H1 (cell line): ENCODE results near the gene EMP3. TPM values are rescaled to one million over a fixed set of nuclear protein-coding genes. Genes with fewer than 3 reads are reported as not detected.

ENCODE experiments used
- CTCF ChIA-PET: fragments of 300-600 bp; sonication (Branson Sonifier 250); formaldehyde crosslinking; loops from one replicate; lab custom pipeline; 2021; ENCODE audit not compliant: partially characterized antibody; lab: Charles Lee
- POLR2A ChIA-PET: fragments of 300-600 bp; sonication (Branson Sonifier 250); formaldehyde crosslinking; loops from one replicate; lab custom pipeline; 2021; ENCODE audit warnings: inconsistent platforms; ENCODE audit not compliant: partially characterized antibody; lab: Charles Lee
- DNase-seq, 2 experiments: peaks; one replicate each; pipeline versions ENCODE4 v3.0.0 to v3.0.0-alpha.2; 2010 to 2022; ENCODE audit warnings: low spot score in 2 of 2, low read depth in 1 of 2, mixed read lengths in 1 of 2
- FAIRE-seq: peaks from 2 replicates; lab custom pipeline; 2011; peaks lifted over from hg19 to GRCh38; lab: Jason Lieb, UNC
- H2AFZ ChIP-seq: 2 replicates; pipeline ENCODE4 v1.8.1; 2012; ENCODE audit warnings: low read length, inconsistent platforms
- H2AK5ac ChIP-seq: 2 replicates; pipeline ENCODE4 v1.6.1; 2013; ENCODE audit warnings: low read depth, low read length
- H2BK120ac ChIP-seq: replicated peaks from 2 replicates; pipeline ENCODE3; 2013; ENCODE audit warnings: low read depth, low read length, inconsistent platforms
- H2BK12ac ChIP-seq: 2 replicates; pipeline ENCODE4 v1.6.1; 2013; ENCODE audit warnings: low read depth, low read length
- H2BK15ac ChIP-seq: 2 replicates; pipeline ENCODE4 v1.6.1; 2013; ENCODE audit warnings: low read length
- H2BK20ac ChIP-seq: 2 replicates; pipeline ENCODE4 v1.6.1; 2013; ENCODE audit warnings: low read length
- H2BK5ac ChIP-seq: 2 replicates; pipeline ENCODE4 v1.6.1; 2013; ENCODE audit warnings: low read depth, low read length
- H3K14ac ChIP-seq: 2 replicates; pipeline ENCODE4 v1.6.1; 2013; ENCODE audit warnings: inconsistent platforms; ENCODE audit not compliant: insufficient read length
- H3K18ac ChIP-seq: 2 replicates; pipeline ENCODE4 v1.6.1; 2013; ENCODE audit warnings: low read length; ENCODE audit errors: extremely low read depth
- H3K23ac ChIP-seq: 2 replicates; pipeline ENCODE4 v1.6.1; 2013; ENCODE audit warnings: inconsistent platforms; ENCODE audit not compliant: insufficient read length
- H3K23me2 ChIP-seq: 2 replicates; pipeline ENCODE4 v1.6.1; 2013; ENCODE audit warnings: low read depth, low read length
- H3K27ac ChIP-seq: 2 replicates; pipeline ENCODE4 v1.6.1; 2011; ENCODE audit warnings: low read depth, low read length, inconsistent platforms
- H3K27me3 ChIP-seq, 4 experiments: replicated peaks in 1 of 4; 1 replicate in 1 of 4; 2 replicates in 3 of 4; pipeline versions ENCODE4 v1.6.1 to v1.8.1; 2011 to 2013; ENCODE audit warnings: low read length in 3 of 4, mild to moderate bottlenecking in 3 of 4, inconsistent platforms in 2 of 4, mixed read lengths in 2 of 4, moderate library complexity in 1 of 4; ENCODE audit not compliant: control insufficient read depth in 3 of 4, insufficient read depth in 3 of 4; ENCODE audit errors: extremely low read depth in 1 of 4
- H3K36me3 ChIP-seq, 4 experiments: 2 replicates each; pipeline versions ENCODE4 v1.6.1 to v1.8.1; 2011 to 2013; ENCODE audit warnings: mild to moderate bottlenecking in 4 of 4, low read length in 3 of 4, moderate library complexity in 2 of 4, control low read depth in 1 of 4, inconsistent platforms in 1 of 4; ENCODE audit not compliant: insufficient read depth in 4 of 4, control insufficient read depth in 2 of 4
- H3K4ac ChIP-seq: replicated peaks from 2 replicates; pipeline ENCODE3; 2013; ENCODE audit warnings: low read length, low read depth, mixed read lengths, inconsistent platforms; ENCODE audit not compliant: insufficient read length
- H3K4me1 ChIP-seq, 4 experiments: replicated peaks in 1 of 4; 1 replicate in 1 of 4; 2 replicates in 3 of 4; pipeline versions ENCODE4 v1.6.1 to v1.8.1; 2011 to 2013; ENCODE audit warnings: low read length in 3 of 4, inconsistent platforms in 2 of 4, mixed read lengths in 1 of 4; ENCODE audit not compliant: insufficient read depth in 4 of 4, control insufficient read depth in 3 of 4
- H3K4me2 ChIP-seq, 2 experiments: 2 replicates each; pipeline versions ENCODE4 v1.6.1 to v1.8.1; 2011 to 2013; ENCODE audit warnings: low read depth in 2 of 2, low read length in 2 of 2, control low read depth in 1 of 2, inconsistent platforms in 1 of 2, mild to moderate bottlenecking in 1 of 2; ENCODE audit not compliant: insufficient read depth in 1 of 2
- H3K4me3 ChIP-seq, 4 experiments: fragments of 200-600, 300-600 bp in 1 of 4; sonication (generic), shearing (Covaris generic), sonication (Bioruptor Twin) in 1 of 4; 2 replicates each; pipeline versions ENCODE4 v1.5.1 to v1.8.1; 2011 to 2016; ENCODE audit warnings: low read length in 4 of 4, low read depth in 3 of 4, control low read depth in 2 of 4, inconsistent platforms in 2 of 4, mild to moderate bottlenecking in 2 of 4, mixed read lengths in 1 of 4, moderate library complexity in 1 of 4; ENCODE audit not compliant: insufficient read depth in 2 of 4; ENCODE audit errors: extremely low read depth in 1 of 4
- H3K56ac ChIP-seq: replicated peaks from 2 replicates; pipeline ENCODE3; 2013; ENCODE audit warnings: low read depth, mild to moderate bottlenecking, mixed read lengths, low read length, inconsistent platforms; ENCODE audit not compliant: insufficient read length
- H3K79me1 ChIP-seq: 2 replicates; pipeline ENCODE4 v1.6.1; 2013; ENCODE audit warnings: low read depth, low read length, control low read depth
- H3K79me2 ChIP-seq, 2 experiments: 2 replicates each; pipeline versions ENCODE4 v1.6.1 to v1.8.1; 2012 to 2013; ENCODE audit warnings: low read length in 2 of 2, mild to moderate bottlenecking in 2 of 2, inconsistent platforms in 1 of 2; ENCODE audit not compliant: insufficient read depth in 2 of 2, control insufficient read depth in 1 of 2
- H3K9ac ChIP-seq, 4 experiments: replicated peaks in 1 of 4; 1 replicate in 1 of 4; 2 replicates in 3 of 4; pipeline versions ENCODE4 v1.6.1 to v1.8.1; 2011 to 2013; ENCODE audit warnings: low read depth in 3 of 4, low read length in 3 of 4, control low read depth in 2 of 4, mild to moderate bottlenecking in 2 of 4, moderate library complexity in 2 of 4, inconsistent platforms in 1 of 4; ENCODE audit errors: extremely low read depth in 1 of 4
- H3K9me3 ChIP-seq, 2 experiments: 2 replicates each; pipeline versions ENCODE4 v1.6.1 to v1.8.1; 2012 to 2013; ENCODE audit warnings: mild to moderate bottlenecking in 2 of 2, moderate library complexity in 2 of 2, control low read depth in 1 of 2, inconsistent platforms in 1 of 2, low read depth in 1 of 2, low read length in 1 of 2, mixed read lengths in 1 of 2; ENCODE audit not compliant: insufficient read depth in 2 of 2
- H4K20me1 ChIP-seq, 2 experiments: replicated peaks in 1 of 2; 2 replicates each; pipeline versions ENCODE3 to v1.8.1; 2011 to 2013; ENCODE audit warnings: inconsistent platforms in 2 of 2, low read length in 2 of 2, mild to moderate bottlenecking in 1 of 2; ENCODE audit not compliant: insufficient read depth in 2 of 2, control insufficient read depth in 1 of 2
- H4K5ac ChIP-seq: 2 replicates; pipeline ENCODE4 v1.6.1; 2013; ENCODE audit warnings: low read length, low read depth, mixed read lengths, inconsistent platforms; ENCODE audit not compliant: insufficient read length
- H4K8ac ChIP-seq: 2 replicates; pipeline ENCODE4 v1.8.0; 2013; ENCODE audit warnings: mild to moderate bottlenecking, moderate library complexity, low read length, inconsistent platforms; ENCODE audit not compliant: insufficient read depth; ENCODE audit errors: extremely low read depth
- H4K91ac ChIP-seq: replicated peaks from 2 replicates; pipeline ENCODE3; 2013; ENCODE audit warnings: low read length, mixed read lengths, inconsistent platforms; ENCODE audit not compliant: insufficient read length
- KDM1A ChIP-seq: fragments of 200-600, 300-600 bp; sonication (generic); IDR thresholded peaks from 2 replicates; pipeline ENCODE4 v1.7.1; 2016; ENCODE audit warnings: mild to moderate bottlenecking, low read length, borderline replicate concordance
- NRF1 ChIP-seq: IDR thresholded peaks from 2 replicates; pipeline ENCODE4 v1.6.1; 2011; ENCODE audit warnings: mild to moderate bottlenecking, low read depth, low read length, improper control_type of control experiment
- POLR2A ChIP-seq, 2 experiments: IDR thresholded peaks; 1 replicate in 1 of 2; 2 replicates in 1 of 2; pipeline ENCODE4 v1.6.1; 2011; ENCODE audit warnings: low read depth in 2 of 2, low read length in 2 of 2, mild to moderate bottlenecking in 2 of 2; ENCODE audit errors: control extremely low read depth in 1 of 2
- RNF2 ChIP-seq: fragments of 200-900, 300-1000 bp; sonication (generic); IDR thresholded peaks from 2 replicates; pipeline ENCODE4 v1.7.1; 2016; ENCODE audit warnings: borderline replicate concordance, low read depth, mild to moderate bottlenecking, antibody characterized with exemption, low read length; ENCODE audit not compliant: poor library complexity, severe bottlenecking; ENCODE audit errors: missing control alignments
- TEAD4 ChIP-seq: IDR thresholded peaks from 2 replicates; pipeline ENCODE4 v1.6.1; 2012; ENCODE audit warnings: low read depth, low read length, inconsistent platforms, mixed read lengths
- ZNF274 ChIP-seq: IDR thresholded peaks from 2 replicates; pipeline ENCODE4 v1.7.0; 2012; ENCODE audit warnings: low read length, borderline replicate concordance; ENCODE audit errors: extremely low read depth
- WGBS, 2 experiments: shearing (Covaris generic) in 1 of 2; methylation state at CpG; one replicate each; pipeline versions ENCODE4 v1.1.6 to v1.1.7; 2013 to 2015; ENCODE audit warnings: low lambda C conversion rate in 2 of 2, mixed read lengths in 2 of 2, inconsistent platforms in 1 of 2, low coverage in 1 of 2, missing lambda C conversion rate in 1 of 2; ENCODE audit not compliant: insufficient replicate concordance in 2 of 2, insufficient coverage in 1 of 2, insufficient read length in 1 of 2; ENCODE audit errors: extremely low coverage in 1 of 2, missing lambda C conversion rate in 1 of 2; 5-methylcytosine and 5-hydroxymethylcytosine counted together
- polyA plus RNA-seq, 7 experiments: library from polyadenylated mRNA; depleted of rRNA in 3 of 7; stranded (reverse) in 5 of 7; unstranded in 2 of 7; fragments of >200 nt in 5 of 7; fragments of 200-250 nt in 2 of 7; gene quantifications; 1 replicate in 5 of 7; 2 replicates in 1 of 7; 4 replicates in 1 of 7; pipeline versions ENCODE4 v1.2.1 to v1.2.3, GENCODE V29; 2011 to 2013; ENCODE audit warnings: missing spikeins in 2 of 7, mixed read lengths in 2 of 7
- total RNA-seq: library from RNA; stranded (reverse); fragmentation: NEBNext Ultra II Directional; extraction: Animal tissue kit (Norgen Biotek cat#: 25700); gene quantifications from 2 replicates; pipeline ENCODE4 v1.2.1, GENCODE V29; 2021

Gene EMP3
- total and polyA plus RNA-seq, 2 of the 8 experiments (the other 6 are each of a cell fraction or from before 2014, with no cell fraction given): 18.4 to 87.8 TPM

DNA sequence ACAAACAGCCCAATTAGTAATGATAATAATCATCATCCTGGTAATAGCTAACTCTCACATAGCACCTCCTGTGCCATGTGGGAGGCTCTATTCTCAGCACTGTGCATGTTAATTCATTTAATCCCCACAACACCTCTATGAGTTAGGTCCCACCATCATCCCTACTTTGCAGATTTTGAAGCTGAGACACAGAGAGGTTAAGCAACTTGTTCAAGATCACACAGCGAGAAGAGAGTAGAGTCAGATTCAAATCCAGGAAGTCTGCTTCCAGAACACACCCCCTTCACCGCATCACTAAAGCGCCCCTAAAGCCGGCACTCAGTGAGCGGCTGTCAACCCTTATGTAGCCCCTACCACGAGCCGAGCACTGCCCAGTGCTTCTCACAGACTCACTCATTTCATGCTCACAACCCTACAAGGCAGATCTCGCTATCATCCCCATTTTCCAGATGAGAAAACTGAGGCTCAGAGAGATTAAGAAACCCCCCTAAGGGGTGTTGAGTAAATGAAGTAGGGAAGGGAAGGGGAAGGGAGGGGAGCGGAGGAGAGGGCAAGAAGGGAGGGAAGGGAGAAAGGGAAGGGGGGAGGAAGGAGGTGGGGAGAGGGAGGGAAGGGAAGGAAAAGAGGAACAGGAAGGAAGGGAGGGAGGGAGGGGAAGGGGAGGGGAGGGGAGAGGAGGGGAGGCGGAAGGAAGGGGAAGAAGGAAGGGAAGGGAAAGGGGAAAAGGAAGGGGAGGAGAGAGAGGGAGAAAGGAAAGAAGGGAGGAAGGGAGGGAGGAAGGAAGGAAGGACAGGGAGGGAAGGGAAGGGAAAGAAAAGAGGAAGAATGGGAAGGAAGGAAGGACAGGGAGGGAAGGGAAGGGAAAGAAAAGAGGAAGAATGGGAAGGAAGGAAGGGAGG lies 16.4 kb downstream of the EMP3 start:
- POLR2A ChIA-PET: interaction anchor here (0.6 to 0.9 kb wide), 2 partner anchors 8 to 53 kb away, joined by 3 to 4 read pairs; no protein-coding TSS in a partner anchor
- WGBS, 2 experiments: 75 to 92% methylated on average over 1 to 9 of the region's 10 CpGs
- TF ChIP-seq RNF2: no peak
- no peak for TF ChIP-seq ZNF274
- TF ChIP-seq TEAD4: no peak
- no peak for TF ChIP-seq POLR2A (IDR thresholded peaks at IDR 0.05; ENCODE audit: control extremely low read depth in 1 of 2, low read depth in 2 of 2, low read length in 2 of 2)
- no peak for TF ChIP-seq NRF1
- peak; percentile 89; the same call in 1 of the 2 replicates for TF ChIP-seq KDM1A

More for the DNA sequence above, 16.4 kb downstream of the EMP3 start:
- Histone ChIP-seq H2BK120ac (no peak overlapping the region), H4K91ac (no peak overlapping the region), H3K9ac (no peak overlapping the region), H3K4me1 (peaks cover 0 to 4% (median under 1%) of the 10 kb centered on the region in 4 experiments; a peak in 2 of 7 replicates), H3K4me2 (no peak overlapping the region), H3K56ac (no peak overlapping the region), H3K79me1 (no peaks in the 10 kb centered on the region), H3K27me3 (no peaks in the 10 kb centered on the region), H3K14ac (no peak overlapping the region), H3K27ac (no peak overlapping the region), H2BK5ac (no peak overlapping the region), H4K20me1 (no peaks in the 10 kb centered on the region), H3K36me3 (no peaks in the 10 kb centered on the region), H4K5ac (no peak overlapping the region), H3K79me2 (no peaks in the 10 kb centered on the region), H3K9me3 (no peaks in the 10 kb centered on the region), H3K18ac (no peak overlapping the region), H3K23ac (no peak overlapping the region), H3K4ac (no peak overlapping the region), H2BK15ac (no peak overlapping the region), H2BK20ac (no peak overlapping the region), H2AK5ac (no peak overlapping the region), H2BK12ac (no peak overlapping the region), H3K23me2 (no peaks in the 10 kb centered on the region; the same call in 1 of the 2 replicates), H2AFZ (no peak overlapping the region), H4K8ac (no peak overlapping the region), H3K4me3 (no peak overlapping the region)
- no peak for DNase-seq
- CTCF ChIA-PET: interaction anchor here (0.6 to 4.4 kb wide), 12 partner anchors 8 to 139 kb away, joined by 3 to 29 read pairs (median 4); no protein-coding TSS in a partner anchor
- no peak for FAIRE-seq
